Measurements from ENCODE around the gene RFX1.
"Not testable (repeated sequence)": the region's sequence is repeated elsewhere in the genome, so short reads cannot be mapped to it uniquely, and the experiment has no call there.

RFX1 gene

DNA sequence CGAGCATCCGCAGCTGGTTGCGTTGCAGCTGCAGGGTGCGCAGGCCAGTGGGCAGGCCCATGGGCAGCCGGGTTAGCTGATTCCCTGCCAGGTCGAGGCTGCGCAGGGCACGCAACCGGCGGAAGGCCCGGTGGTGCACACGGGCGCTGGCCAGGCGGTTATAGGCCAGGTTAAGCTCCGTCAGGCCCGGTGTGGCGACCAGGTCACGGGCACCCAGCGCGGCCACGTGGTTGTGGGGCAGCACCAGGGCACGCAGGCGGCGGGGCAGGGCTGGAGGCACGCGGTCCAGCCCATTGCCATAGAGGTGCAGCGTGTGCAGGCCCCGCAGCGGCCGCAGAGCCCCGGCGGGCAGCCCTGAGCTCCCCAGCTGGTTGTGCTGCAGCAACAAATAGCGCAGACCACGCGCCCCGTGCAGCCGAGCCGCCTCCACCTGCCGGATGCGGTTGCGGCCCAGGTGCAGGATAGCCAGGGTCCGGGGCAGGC, 73.2 kb downstream of the RFX1 start:
- no peak for DNase-seq

DNA sequence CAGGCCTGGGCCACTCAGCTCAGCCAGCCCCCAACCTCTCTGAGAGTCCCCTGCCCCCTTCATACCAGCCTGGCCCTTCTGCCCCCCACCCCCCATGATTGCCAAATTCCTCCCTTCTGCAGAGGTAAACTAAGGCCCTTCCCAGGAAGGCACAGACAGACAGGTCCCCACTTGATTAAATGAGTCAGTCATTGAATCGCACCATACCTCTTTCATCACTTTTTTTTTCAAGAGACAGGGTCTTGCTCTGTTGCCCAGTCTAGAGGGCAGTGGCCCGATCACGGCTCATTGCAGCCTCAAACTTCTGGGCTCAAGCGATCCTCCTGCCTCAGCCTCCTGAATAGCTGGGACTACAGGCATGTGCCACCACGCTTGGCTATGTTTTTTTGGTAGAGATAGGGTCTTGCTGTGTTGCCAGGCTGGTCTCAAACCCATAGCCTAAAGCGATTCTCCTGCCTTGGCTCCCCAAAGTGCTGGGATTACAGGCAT, 73.9 kb downstream of the RFX1 start:
- no peak for DNase-seq

DNA sequence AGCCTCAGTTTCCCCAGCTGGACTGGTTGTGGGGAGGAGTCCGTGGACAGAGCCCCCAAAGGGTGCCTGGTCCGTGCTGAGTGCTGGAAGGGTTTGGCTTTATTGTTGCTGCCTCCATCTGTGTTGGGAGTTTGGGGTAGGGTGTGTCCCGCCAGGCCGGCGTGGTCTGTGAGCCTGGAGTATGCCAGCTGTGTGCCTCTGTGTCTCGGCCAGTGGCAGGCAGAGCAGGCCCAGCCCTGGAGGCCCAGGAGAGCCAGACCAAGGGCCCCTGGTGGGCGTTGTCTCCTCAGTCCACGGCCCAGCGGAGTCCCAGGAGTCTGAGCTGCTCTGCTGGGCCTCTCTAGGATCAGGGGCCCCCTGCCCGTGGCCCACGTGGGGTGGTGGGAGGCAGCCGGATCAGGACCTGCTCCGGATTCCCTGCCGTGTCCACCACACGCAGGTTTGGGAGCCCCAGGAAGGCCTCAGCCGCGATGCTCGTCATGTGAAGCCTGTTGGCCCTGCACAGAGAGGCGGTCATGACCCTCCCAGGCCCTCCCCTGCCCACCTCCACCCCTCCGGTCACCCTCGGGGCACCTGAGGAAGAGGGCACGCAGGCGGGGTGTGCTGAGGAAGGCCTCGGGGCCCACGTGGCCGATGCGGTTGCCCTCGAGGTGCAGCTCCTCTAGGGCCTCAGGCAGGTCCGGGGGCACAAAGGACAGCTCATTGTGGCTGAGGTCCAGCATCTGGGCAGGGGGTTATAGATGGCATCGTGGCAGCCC, 74.5 kb downstream of the RFX1 start:
- DNase-seq = no peak

DNA sequence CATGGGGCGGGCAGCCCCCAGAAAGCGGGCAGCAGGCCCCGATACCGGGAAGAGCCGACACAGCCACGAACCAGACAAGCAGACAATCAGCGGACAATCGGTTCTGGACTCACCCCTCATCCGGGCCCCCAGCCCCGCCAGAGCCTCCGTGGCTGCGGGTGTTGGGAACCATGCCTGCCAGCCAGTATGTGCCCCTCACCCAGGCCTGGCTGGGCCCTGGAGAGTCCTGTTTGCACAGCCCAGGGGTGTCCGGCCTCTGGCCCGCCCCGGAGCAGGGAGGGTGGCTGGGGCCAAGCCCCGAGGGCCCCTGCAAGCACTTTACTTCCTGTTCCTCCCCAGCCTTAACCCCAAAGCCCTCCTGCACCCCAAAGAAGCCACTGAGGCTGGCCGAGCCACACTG, 75.7 kb downstream of the RFX1 start:
- DNase-seq = no peak

DNA sequence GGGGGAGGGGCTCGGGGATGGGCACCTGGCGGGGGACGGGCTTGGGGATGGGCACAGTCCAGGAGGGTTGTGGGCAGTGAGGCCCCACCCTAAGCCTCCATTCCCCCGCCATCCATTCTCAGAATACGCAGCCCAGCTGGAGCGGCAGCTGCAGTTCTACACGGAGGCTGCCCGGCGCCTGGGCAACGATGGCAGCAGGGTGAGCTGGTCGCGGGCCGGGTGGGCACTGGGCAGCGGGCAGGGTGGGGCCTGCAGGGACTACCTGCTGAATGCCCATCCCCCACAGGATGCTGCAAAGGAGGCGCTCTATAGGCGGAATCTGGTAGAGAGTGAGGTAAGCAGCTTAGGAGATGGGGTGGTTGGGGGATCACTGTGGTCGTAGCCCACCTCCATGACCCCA, 76.2 kb downstream of the RFX1 start:
- no peak for DNase-seq

DNA sequence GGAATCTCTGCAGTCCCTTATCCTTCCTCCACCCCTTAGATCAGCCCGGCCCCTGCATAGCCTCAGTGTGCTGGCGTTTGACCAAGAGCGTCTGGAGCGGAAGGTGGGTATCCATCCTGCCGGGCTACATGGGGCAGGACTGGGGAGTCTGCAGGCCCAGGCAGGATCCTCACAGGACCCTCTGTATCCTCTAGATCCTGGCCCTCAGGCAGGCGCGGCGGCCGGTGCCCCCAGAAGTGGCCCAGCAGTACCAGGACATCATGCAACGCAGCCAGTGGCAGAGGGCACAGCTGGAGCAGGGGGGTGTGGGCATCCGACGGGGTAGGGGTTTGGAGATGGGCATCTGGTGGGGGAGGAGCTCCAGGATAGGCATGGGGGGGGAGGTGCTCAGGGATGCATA, 76.8 kb downstream of the RFX1 start:
- no peak for DNase-seq

DNA sequence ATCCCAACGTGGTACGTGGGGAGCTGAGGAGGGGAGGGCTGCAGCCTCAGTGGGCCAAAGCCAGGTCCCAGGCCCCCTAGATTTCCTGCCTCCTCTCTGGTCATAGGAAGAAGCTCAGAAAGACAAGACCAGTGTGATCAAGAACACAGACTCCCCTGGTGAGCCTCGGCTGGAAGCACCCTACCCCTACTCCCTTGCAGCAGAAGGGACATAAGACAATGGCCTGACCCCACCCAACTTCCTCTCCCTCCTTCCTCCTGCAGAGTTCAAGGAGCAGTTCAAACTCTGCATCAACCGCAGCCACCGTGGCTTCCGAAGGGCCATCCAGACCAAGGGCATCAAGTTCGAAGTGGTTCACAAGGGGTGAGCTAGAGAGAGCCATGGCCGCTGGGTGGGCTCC, 79.4 kb downstream of the RFX1 start:
- no peak for DNase-seq

DNA sequence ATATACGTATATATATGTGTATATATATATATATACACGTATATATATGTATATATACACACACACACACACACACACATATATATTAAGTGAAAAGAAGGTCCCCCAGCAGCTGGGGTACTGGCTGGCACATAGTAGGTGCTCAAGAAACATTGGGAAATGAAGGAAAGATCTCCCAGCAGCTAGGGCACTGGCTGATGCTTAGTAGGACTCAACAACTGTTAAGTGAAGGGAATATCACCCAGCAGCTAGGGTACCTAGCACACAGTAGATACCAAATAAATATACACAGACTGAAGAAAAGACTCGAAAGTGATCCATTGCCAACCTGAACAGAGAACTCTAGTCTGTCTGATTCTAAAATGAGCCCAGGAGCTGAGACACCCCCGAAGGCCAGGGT, 80.1 kb downstream of the RFX1 start:
- no peak for DNase-seq

DNA sequence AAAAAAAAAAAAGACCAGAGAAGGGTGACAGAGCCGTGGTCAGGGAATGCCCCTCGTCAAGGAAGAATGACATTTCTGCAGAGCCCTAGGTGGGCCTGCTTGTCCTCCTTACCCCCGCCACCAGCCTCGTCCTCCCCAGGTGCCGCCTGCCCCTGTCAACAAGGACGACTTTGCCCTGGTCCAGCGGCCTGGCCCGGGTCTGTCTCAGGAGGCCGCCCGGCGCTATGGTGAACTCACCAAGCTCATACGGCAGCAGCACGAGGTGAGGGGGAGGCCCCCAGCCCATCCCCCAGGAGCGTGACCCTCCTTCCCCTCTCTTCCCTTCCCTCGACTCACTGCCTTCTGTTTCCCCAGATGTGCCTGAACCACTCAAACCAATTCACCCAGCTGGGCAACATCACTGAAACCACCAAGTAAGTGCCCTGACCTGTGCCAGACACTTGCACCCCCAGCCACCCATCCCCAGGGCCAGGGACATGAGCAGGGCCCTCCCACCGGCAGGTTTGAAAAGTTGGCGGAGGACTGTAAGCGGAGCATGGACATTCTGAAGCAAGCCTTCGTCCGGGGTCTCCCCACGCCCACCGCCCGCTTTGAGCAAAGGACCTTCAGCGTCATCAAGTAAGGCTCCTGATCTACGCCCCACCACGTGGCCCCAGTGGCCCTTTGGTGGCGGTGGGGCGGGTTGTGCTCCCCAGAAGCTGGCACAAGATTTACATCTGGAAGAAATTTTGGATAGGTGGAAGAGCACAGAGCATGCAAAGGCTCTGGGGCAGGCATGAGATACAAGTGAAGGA, 82.7 kb downstream of the RFX1 start:
- no peak for DNase-seq

DNA sequence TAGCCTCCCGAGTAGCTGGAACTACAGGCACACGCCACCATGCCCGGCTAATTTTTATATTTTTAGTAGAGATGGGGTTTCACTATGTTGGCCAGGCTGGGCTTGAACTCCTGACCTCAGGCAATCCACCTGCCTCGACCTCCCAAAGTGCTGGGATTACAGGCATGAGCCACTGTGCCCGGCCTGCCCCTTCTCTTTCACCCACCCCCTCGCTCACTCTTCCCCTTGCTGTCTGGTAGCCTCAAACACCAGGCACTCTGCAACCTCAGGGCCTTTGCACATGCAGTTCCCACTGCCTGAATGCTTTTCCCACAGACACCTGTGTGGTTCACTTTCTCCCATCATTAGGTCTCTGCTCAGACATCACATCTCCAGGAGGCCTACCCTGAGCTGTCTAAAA, 84.0 kb downstream of the RFX1 start:
- DNase-seq = not testable (repeated sequence)

DNA sequence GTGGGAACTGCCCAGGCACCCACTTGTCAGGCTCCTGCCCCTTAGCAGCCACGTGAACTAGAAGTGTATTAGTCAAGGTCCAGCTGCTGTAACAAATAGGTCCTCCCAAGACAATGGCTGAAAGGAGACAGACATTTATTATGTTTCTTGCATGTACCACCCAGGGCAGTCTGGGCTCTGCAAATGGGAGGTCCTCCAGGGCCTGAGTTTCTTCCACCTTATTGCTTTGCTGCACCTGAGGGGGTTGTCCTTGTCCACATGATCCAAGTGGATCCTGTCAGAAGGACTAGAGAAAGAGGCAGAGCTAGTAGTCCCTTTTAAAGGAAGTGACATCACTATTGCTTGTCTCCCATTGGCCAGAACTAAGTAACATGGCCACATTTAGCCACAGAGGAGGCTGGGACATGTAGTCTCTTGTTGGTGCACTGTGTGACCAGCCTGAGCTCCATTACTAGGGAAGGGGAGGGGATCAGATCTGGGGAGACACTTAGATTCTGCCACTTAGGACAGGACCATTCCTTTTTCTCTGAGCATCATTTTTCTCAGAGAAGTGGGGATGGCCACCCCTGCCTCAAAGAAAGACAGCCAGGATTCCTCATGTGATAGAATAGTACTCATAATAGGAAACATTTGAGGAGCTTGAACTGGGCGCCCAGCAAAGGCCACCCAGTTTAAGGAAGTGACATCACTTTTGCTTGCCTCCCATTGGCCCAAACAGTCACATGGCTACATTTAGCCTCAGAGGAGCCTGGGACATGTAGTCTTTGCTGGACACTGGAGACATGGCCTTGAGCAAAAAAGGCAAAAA, 85.0 kb downstream of the RFX1 start:
- DNase-seq = peak; percentile 54

DNA sequence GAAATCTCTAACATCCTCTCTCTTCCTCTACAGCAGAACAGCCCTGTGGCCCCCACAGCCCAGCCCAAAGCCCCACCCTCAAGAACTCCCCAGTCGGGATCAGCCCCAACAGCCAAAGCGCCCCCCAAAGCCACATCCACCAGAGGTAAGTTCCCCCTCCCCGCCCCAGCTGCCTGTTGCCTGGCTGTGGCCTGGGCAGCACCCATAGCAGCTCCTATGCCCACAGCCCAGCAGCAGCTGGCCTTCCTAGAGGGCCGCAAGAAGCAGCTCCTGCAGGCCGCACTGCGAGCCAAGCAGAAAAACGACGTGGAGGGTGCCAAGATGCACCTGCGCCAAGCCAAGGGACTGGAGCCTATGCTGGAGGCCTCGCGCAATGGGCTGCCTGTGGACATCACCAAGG, 85.6 kb downstream of the RFX1 start:
- no peak for DNase-seq

DNA sequence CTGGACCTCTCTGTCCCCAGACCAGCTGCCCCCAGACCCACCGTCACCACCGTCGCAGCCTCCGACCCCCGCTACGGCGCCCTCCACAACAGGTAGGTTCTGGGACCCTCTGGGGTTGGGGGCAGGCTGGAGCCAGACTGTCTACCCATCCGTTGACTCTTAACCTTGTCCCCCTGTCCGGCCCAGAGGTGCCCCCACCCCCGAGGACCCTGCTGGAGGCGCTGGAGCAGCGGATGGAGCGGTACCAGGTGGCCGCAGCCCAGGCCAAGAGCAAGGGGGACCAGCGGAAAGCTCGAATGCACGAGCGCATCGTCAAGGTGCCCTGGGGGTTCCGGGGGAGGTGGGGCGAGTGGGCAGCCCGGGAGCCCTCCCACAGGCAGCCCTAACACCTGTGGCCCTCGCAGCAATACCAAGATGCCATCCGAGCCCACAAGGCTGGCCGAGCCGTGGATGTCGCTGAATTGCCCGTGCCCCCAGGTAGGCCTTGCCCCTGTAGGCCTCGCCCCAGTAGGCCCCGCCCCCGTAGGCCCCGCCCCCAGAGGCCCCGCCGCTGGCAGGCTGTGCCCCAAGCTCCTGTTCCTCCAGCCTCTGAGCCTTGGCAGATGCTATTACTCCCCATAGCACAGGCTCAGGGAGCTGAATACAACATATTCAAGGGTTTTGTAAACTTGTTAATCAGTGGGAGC, 87.3 kb downstream of the RFX1 start:
- no peak for DNase-seq

DNA sequence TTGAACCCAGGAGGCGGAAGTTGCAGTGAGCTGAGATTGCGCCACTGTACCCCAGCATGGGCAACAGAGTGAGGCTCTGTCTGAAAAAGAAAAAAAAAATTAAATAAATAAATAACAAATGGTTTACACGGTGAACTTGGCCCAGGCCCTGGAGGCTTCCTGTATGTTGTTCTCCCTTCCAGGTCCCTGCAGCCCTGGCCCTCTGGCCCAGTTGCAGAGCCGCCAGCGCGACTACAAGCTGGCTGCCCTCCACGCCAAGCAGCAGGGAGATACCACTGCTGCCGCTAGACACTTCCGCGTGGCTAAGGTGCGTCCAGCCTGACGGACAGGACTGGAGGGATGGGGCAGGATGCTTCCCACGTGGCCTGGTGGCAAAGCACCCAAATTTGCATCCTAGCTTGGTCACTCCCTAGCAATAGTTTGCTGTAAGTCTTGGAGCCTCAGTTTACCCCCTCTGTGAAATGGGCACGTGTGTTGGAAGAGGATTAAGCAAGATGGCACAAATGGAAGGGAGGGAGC, 88.2 kb downstream of the RFX1 start:
- DNase-seq = no peak

DNA sequence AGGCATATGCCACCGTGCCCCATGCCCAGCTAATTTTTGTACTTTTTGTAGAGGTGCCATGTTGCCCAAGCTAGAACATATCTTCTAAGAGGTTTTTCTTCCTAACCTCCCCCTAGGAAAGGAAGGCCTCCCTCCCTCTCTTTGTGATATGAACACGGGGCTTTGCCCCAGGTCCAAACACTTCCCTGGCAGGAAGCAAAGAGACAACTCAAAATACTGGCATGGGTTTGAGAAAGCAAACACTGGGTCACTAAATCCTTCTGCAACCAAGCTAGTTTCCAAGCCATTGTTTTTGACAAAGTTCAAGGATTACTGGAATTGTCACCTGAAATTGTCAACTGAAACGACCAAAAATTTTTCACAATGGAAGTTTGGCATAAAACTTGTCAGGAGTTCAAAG, 91.3 kb downstream of the RFX1 start:
- DNase-seq = no peak

DNA sequence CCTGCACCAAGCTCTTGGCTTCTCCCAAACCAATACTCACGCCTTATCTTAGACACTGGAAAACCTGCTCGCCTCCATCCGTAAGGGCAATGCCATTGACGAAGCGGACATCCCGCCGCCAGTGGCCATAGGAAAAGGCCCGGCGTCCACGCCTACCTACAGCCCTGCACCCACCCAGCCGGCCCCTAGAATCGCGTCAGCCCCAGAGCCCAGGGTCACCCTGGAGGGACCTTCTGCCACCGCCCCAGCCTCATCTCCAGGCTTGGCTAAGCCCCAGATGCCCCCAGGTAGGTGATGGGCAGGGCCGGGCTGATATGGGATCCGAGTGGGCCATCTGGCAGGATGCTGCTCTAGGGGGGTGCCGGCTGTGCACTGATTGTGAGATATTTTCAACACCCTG, 92.8 kb downstream of the RFX1 start:
- DNase-seq = no peak

Measured in DMS 273 treated with DMSO at 0.1 percent for 48 hours (cell line).